Measurements from ENCODE around the gene LTO1.

DNA sequence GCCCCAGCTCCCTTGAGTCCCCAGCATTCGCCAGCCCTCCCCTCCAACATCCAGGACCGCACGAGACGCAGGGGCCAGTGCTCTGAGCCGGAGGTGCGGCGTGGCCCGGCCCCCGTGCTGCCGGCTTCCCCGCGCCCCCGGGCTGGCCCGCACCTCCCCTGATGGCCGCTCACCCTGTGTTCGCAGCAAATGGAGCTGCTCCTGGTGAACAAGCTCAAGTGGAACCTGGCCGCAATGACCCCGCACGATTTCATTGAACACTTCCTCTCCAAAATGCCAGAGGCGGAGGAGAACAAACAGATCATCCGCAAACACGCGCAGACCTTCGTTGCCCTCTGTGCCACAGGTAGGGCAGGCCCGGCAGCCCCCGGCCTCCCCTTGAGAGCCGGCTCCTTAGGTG is 31.5 kb downstream of the LTO1 start:
- TF ChIP-seq TAF1 (IDR thresholded peaks at IDR 0.05; ENCODE audit: borderline replicate concordance, low read depth, low read length): no peak
- TF ChIP-seq BACH1 (IDR thresholded peaks at IDR 0.05; ENCODE audit: borderline replicate concordance): no peak
- no peak for TF ChIP-seq POLR2AphosphoS5 (IDR thresholded peaks at IDR 0.05; ENCODE audit: low read length)
